K562 (cell line): ENCODE measurements around the gene HYAL1. TPM values are rescaled to one million over a fixed set of nuclear protein-coding genes. Genes with fewer than 3 reads are reported as not detected.

ENCODE experiments used
- CTCFL ChIP-seq: IDR thresholded peaks from 2 replicates; pipeline ENCODE4 v1.6.1; 2011; ENCODE audit warnings: borderline replicate concordance, low read depth, mild to moderate bottlenecking, moderate library complexity, low read length; ENCODE audit not compliant: insufficient read depth, poor library complexity, severe bottlenecking
- HDAC8 ChIP-seq: fragments of 450-650 bp; IDR thresholded peaks from 2 replicates; pipeline ENCODE4 v1.6.1; 2016; ENCODE audit warnings: mild to moderate bottlenecking, missing genetic modification characterization, moderate library complexity, missing compliant biosample characterization
- IFI16 ChIP-seq: fragments of 250-450 bp; sonication (Bioruptor Pico); IDR thresholded peaks from 2 replicates; pipeline ENCODE4 v2.1.2; 2022; ENCODE audit warnings: mild to moderate bottlenecking, inconsistent platforms
- ILF3 ChIP-seq: fragments of 450-650 bp; IDR thresholded peaks from 2 replicates; pipeline ENCODE4 v1.6.1; 2018; ENCODE audit warnings: antibody characterized with exemption, mild to moderate bottlenecking, moderate library complexity, borderline replicate concordance
- NFRKB ChIP-seq: fragments of 450-650 bp; IDR thresholded peaks from 2 replicates; pipeline ENCODE4 v1.6.1; 2016; ENCODE audit warnings: low read depth
- PRDM10 ChIP-seq: fragments of 450-650 bp; IDR thresholded peaks from 2 replicates; pipeline ENCODE4 v1.6.1; 2018; ENCODE audit not compliant: partially characterized antibody
- RNF219 ChIP-seq: fragments of 250-450 bp; sonication (Bioruptor Pico); IDR thresholded peaks from 2 replicates; pipeline ENCODE4 v1.5.0; 2022; ENCODE audit warnings: mild to moderate bottlenecking
- ZC3H11A ChIP-seq: IDR thresholded peaks from 2 replicates; pipeline ENCODE4 v1.6.1; 2012; ENCODE audit warnings: low read depth, low read length, improper control_type of control experiment
- ZFX ChIP-seq: sonication (generic); formaldehyde crosslinking; IDR thresholded peaks from 2 replicates; pipeline ENCODE4 v1.8.0; 2022; ENCODE audit warnings: mild to moderate bottlenecking, missing genetic modification reagents, moderate library complexity
- ZNF253 ChIP-seq: fragments of 250-450 bp; sonication (Bioruptor Pico); conservative IDR thresholded peaks from 2 replicates; pipeline ENCODE4 v1.6.1; 2021; ENCODE audit warnings: mild to moderate bottlenecking
- ZNF592 ChIP-seq: fragments of 450-650 bp; IDR thresholded peaks from 2 replicates; pipeline ENCODE4 v1.6.1; 2017; ENCODE audit warnings: antibody characterized with exemption, mild to moderate bottlenecking
- ZNF766 ChIP-seq: fragments of 200-800 bp; sonication (Bioruptor generic); conservative IDR thresholded peaks from 2 replicates; pipeline ENCODE4 v1.6.1; 2016; ENCODE audit warnings: missing genetic modification characterization, missing compliant biosample characterization
- polyA plus RNA-seq, 8 experiments: library from polyadenylated mRNA; depleted of rRNA in 4 of 8; stranded (reverse) in 5 of 8; unstranded in 3 of 8; fragments of >200 nt; fragmentation: Nextera tagmentation in 2 of 8; fragmentation: Illumina TruSeq in 1 of 8; extraction: Ambion mirVana in 2 of 8; extraction: Trizol in 1 of 8; gene quantifications; 2 replicates each; pipeline versions ENCODE4 v1.2.1 to v1.2.3, GENCODE V29; 2011 to 2014; ENCODE audit warnings: inconsistent platforms in 1 of 8, missing spikeins in 1 of 8
- total RNA-seq, 7 experiments: library from RNA; depleted of rRNA in 6 of 7; stranded (reverse); fragments of >200 nt in 6 of 7; fragmentation: Illumina TruSeq in 2 of 7; extraction: Trizol in 2 of 7; gene quantifications; 2 replicates each; pipeline versions ENCODE4 v1.2.1 to v1.2.3, GENCODE V29; 2011 to 2021; ENCODE audit warnings: low replicate concordance in 1 of 7

Gene HYAL1
- total and polyA plus RNA-seq, 9 of the 15 experiments (the other 6 are each of a cell fraction or from before 2014, with no cell fraction given) = 1.4 to 8.5 (median 4.7) TPM

GRCh38 chr3:50324351-50325112 is 21.2 kb upstream of the HYAL1 start (continued):
- TF ChIP-seq PRDM10 (no peak), NFRKB (no peak), HDAC8 (tag) (no peak), CTCFL (peak; percentile 68), ZFX (no peak), ZC3H11A (no peak), ZNF766 (CRISPR knock-in tag) (no peak), ZNF253 (no peak), ILF3 (no peak), RNF219 (no peak), ZNF592 (peak; percentile 61), IFI16 (CRISPR knock-in tag) (no peak)
